Middle frontal gyrus (tissue), 1 donor: ENCODE results near the gene ESPN.
"Not testable (repeated sequence)": the region's sequence is repeated elsewhere in the genome, so short reads cannot be mapped to it uniquely, and the experiment has no call there.

Experiments used
- DNase-seq: peaks from one replicate; pipeline ENCODE4 v3.0.0-alpha.2; 2015; ENCODE audit warnings: low spot score; ENCODE audit errors: extremely low spot score

The ESPN gene

DNA sequence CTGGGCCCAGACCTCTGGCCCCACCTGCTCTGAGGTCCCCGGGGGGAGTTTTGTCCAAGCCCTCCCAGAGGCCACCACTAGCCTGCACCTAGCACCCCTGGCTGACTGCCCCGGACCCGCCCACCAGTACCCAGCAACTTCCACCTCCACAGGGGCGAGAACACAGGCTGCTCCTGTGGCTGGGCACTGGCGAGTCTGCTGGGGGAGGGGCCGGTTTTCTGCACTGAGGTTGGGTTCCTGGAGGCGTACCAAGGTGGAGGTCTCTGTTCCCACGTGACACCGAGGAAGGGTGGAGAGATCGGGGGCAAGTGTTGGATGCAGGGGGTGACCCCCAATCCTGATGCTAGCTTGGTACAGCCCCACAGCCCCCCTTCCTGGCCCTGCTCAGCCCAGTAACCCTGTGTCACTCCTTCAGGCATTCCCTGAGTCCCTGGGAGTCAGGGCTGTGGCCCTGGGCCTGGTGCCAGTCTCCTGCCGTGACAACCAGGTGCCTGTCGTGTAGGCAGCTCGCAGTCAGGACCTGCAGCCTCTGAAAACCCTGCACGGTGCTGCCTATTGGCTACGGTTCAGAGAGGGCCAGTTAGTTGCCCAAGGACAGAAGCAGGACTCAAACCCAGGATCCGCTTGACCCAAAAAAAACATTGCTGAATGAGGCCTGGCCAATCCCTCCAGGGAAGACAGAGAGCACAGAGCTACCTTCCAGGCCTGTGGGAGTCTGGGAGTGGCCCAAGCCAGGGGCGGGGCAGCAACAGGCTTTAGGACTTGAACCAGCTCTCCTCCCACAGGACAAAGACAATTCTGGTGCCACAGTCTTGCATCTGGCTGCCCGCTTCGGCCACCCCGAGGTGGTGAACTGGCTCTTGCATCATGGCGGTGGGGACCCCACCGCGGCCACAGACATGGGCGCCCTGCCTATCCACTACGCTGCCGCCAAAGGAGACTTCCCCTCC, 3.1 kb downstream of the ESPN start:
- DNase-seq = no peak

DNA sequence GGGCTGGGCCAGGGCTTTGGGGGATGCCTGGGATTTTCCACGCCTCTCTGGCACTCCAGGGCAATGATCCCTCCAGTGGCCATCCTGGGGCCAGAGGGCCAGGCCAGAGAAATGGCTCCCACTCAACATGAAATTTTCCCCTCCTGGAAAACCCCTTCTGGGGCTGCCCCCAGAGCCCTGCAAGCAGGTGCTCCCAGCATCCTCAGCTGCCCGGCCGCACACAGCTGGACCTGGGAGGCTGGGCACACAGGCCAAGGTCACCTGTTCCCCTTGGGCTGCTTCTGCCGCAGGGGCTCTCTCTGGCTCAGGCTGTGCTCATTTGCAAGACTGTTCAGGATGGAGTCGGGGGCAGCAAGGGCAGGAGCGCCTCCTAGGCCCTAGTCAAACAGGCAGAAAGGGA, 3.9 kb downstream of the ESPN start:
- not testable (repeated sequence) for DNase-seq

DNA sequence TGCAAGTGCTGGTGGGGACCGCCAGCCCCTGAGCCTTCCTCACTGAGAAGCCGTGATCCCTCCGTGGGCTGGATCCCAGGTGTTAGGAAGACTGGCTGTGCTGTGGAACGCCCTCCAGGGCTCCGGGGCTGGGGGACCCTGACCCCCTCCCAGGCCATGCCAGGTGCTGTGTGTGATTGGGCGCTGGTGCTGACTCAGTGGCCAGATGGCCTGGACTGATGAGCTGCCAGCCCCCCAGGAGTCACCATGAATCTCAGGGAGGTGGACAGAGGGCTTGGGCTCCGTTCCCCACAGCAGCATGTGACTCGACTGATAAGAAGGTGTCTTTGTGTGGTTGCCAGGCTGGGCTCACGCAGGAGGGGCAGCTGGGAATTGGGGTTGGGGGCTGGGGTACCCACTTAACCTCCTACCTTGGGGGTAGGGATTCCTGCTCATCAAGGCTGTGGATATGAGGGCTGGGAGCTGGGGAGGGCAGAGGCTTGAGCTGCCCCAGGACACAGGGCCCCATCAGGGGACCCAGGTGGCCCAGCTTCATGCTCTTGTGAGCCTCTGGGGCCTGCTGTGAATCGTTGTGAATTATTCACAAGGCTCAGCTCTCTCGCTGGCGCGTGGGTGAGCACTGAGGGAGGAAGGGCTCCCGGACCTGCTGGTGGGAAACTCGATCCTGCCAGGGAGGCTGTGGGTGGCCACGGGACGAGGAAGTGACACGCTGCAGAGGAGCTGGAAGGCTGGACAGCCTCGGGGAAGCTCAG, 5.3 kb downstream of the ESPN start:
- DNase-seq = peak; percentile 17

DNA sequence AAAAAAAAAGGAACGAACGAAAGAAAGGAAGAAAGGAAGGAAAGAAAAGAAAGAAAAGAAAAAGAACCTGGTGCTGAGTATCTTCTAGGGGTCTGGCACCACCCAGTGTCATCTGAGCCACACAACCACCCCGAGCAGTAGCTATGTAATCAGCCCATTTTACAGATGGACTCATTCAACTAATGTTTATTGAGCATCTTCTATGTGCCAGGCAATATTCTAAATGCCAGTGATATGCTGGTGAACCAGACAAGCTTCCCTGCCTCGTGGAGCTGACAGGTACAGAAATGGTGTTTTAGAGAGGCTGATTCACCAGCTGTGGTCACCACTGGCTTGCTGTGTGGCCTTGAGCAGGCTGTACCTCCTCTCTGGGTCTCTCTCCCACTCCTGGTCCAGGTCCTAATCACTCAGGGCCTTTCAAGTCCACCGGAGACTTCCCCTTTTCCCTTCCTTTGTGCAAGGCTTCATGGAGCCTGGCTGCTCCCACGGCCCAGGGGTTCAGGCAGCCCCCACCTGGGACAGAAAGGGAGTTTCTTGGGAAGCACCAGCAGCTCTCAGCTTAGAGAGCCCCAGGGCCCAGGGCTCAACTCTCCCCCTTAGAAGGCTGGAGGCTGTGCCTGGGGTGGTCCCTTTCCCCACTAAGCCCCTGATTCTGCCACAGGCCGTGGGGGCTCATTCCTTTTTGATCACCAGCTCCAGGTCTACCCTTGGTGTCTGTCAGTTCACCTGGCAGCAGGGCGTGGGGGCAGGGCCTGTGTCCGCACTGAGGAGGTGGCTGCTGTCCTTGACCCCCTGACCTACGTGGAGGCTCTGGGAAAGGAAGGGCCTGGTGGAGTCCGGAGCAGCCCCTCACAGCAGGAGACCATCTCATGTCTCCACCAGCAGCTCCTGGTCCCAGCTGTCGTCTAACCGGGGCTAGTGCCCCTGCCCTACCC, 7.3 kb downstream of the ESPN start:
- not testable (repeated sequence) for DNase-seq

DNA sequence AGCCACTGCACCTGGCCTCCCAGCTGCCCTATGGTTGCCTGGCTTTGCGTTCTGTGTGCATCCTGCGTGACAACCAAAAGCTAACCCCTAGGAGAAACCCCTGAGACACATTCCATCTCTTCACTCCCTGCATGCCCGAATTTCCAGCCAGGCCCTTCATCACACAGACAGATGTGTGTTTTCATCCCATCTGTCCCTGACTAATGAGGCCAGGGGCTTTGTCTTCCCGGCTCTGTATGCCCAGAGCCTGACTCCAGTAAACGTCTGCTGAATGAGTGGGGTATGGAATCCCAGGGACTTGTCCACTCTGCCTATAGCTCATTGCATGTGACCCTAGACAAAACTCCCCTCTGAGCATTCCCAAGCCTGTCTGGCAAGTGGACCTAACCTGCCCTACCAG, 9.6 kb downstream of the ESPN start:
- no peak for DNase-seq

DNA sequence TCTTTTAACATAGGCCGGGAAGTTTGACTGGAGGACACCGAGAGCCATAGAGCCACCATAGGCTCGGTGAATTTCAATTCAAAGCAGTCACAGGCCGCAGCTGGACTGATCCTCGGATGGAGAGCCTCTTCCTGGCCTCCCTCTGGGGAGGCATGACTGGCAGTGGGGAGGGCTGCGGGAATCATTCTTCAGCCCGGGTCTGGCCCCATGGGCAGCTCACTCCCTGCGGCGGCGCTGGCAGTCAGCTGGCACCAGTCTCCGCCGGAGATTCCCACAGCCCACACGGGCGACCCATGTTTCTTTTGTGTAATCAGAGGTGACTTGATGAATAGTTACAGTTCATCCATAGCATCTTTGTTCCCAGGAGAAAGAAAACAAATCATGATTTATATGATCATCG, 10.6 kb downstream of the ESPN start:
- DNase-seq = no peak

DNA sequence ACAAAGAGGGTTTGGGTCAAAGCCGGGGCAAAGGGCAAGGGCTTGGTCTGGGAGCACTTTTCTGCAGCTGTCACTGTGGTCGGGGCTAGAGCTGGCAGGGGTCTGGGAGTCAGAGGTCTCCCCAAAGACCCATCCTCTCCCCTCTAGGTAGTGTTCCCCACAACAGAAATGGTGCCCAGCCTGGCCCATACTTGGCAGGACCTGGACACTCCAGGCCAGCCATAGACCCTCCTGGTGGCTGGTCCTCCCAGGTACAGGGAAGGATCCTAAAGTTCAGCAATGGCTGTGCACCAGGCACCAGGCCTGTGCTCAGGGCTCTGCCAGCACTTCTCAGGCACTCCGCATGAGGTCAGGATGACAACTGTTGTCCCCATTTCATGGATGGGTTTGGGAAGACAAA, 11.0 kb downstream of the ESPN start:
- DNase-seq = no peak

DNA sequence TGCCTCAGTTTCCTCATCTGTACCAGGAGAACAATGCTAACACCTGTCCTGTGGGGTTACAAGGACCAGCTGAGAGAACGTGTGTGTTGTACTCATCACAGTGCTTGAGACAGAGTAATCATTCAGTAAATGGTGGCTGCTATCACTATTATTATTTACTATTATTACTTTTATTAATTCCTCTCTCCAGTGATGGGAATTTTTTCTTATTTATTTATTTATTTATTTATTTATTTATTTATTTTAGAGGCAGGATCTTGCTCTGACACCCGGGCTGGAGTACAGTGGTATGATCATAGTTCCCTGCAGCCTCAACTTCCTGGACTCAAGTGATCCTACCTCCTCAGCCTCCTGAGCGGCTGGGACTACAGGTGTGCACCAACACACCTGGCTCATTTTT, 11.7 kb downstream of the ESPN start:
- DNase-seq = not testable (repeated sequence)

DNA sequence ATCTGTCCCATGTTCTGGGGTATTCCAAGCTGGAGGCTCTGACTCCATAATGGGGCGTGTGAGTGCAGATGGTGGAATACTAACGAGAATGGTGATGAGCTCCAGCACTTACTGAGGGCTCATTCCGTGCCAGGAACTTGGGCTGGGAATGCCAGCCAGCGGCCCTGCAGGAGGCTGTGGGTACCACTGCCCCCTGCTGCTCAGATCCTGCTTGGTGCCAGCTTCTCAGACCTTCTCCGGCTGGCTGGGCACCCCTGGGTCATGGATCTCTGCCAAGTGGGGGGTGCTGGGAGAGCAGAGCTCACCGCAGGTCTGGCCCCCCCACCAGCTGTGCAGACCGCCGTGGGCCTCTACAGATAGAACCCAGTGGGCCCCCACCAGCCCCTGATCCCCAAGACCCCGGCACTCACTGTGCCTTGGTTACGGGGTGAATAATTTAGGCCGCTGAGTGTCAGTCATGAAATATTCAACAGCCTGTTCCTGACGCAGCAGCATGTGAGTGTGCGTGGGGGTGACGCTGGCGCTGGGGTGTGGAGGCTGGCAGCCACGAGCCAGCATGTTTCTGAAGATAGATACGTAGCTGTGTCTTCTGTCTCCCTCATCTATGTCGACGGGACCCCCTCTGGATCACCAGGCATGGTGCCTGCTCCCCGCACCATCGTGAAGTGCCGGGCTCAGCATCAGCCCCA, 12.6 kb downstream of the ESPN start:
- DNase-seq = peak; percentile 38

DNA sequence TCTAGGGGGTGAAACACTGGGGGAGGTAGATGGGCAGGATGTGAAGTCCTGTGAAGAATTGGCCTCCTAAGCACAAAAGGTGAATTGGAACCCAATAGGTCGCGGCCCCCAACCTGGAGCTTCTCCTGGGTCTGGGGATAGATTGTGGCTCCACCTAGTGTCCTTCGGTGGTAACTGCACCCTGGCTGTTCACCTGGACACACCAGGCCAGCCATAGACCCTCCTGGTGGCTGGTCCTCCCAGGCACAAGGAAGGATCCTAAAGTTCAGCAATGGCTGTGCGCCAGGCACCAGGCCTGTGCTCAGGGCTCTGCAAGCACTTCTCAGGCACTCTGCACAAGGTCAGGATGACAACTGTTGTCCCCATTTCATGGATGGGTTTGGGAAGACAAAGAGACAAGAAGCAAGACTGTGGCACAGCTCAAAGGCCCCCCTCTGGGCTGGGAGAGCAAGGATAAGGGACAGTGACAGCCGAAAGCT, 13.5 kb downstream of the ESPN start:
- DNase-seq = no peak

DNA sequence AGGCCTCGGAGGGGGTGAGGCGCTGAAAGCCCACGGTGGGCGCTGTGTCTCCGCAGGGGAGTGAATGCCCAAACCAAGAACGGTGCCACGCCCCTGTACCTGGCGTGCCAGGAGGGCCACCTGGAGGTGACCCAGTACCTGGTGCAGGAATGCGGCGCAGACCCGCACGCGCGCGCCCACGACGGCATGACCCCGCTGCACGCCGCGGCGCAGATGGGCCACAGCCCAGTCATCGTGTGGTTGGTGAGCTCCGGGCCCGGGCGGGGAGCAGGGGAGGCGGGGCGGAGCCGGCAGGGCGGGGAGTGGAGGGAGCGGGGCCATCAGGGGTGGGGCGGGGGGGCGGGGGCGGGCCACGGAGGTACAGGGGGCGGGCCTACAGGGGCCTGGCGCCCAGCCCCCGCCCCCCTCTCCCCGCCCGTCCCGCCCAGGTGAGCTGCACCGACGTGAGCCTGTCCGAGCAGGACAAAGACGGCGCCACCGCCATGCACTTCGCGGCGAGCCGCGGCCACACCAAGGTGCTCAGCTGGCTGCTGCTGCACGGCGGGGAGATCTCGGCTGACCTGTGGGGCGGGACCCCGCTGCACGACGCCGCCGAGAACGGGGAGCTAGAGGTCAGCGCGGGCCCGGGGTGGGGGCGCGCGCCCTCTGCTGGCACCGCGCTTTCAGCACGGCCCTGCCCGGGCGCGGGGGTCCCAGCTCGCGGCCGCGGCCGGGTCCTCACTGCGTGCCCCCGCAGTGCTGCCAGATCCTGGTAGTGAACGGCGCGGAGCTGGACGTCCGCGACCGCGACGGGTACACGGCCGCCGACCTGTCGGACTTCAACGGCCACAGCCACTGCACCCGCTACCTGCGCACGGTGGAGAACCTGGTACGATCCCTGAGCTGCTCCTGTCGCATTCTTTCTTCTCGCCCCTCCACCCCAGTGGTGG, 15.9 kb downstream of the ESPN start:
- DNase-seq = no peak

DNA sequence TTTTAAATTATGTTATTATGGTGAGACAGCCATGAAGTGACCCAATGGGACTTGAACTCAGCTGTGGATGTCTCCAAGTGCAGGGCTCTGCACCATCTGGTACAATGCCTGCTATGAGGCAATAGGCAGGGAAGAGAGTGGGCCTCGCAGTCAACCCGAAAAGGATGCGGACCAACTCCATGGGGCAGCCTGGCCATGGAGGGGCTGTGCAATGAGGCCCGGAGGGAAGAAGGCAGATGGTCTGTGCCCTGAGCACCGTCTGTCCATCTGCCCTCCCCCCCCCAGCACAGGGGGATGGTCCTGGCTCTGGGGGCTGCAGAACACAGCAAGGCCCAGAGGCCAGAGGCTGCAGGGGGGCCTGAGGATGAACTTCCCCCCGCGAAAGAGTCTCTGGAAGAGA, 17.0 kb downstream of the ESPN start:
- no peak for DNase-seq

DNA sequence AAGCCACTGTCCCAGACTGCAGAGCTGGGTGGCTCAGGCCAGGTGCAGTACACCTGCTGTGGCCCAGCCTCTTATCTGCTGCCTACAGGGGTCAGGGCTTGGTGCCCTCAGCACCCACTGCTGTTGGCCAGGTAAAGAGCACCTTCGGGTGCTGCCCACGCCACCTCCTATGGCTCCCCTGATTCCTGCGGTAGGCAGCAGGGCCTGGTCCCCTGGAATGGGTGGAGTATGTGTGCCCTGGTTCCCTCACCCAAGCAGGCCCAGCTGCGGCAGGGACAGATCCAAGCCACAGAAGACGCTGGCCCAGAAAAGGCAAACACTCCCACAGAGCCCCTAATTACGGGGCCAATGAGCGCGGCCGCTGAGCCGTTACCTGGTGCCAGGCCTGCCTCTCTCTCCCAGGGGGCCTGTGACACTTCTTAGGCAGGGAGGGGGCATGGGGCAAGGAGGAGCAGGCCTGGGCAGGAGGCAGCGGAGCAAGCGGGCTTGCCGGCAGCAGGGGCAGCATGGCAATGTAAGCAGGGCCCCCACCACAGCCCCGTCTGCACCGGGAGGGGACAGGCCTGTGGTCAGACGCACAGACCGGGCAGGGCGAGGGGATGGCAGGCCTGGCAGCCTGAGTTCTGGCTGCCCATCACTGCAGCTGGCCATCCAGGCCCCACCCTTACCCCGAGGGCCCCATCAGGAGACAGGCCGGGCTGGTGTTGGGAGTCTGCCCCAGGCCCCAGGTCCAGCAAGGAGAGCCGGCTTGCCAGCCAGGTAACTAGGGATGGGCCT, 19.0 kb downstream of the ESPN start:
- DNase-seq = no peak

DNA sequence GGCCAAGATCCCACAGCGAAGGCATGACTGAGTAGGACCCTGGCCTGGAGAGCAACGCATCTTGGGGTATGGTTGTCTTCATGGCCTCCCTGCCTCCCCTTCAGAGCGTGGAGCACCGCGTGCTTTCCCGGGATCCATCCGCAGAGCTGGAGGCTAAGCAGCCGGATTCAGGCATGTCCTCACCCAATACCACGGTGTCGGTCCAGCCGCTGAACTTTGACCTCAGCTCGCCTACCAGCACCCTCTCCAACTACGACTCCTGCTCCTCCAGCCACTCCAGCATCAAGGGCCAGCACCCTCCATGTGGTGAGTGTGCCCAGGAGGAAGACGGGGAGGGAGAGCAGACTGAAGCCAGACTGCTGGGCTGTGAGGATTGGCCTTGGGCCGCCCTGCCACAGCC, 19.8 kb downstream of the ESPN start:
- no peak for DNase-seq

DNA sequence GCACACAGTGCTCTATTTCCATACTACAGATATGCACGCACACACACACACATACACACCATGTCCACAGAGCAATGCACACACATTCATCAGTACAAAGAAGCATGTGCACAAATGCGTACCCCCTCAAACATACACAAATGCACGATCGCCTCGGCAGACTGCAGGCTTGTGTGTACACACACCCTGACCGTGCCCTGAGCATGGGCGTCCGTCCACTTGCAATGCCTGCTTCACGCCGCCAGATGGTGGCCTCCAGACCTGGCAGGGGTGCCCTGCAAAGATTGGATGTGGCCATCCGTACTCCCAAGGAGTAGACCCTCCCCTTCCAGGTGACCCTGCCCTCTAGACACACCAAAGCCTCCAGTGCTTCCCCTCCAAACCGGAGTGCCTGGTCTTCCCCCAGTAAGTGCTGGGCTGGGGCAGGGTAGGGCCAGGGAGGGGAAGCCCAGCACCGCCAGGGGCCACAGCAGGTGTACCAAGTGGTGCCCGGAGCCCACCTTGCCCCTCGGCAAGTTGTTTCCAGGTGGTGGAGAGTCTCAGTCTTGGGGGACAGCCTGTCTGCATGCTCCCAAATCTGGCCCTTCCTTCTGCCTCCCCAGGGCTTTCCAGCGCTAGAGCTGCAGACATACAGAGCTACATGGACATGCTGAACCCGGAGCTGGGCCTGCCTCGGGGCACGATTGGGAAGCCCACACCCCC, 20.6 kb downstream of the ESPN start:
- no peak for DNase-seq

DNA sequence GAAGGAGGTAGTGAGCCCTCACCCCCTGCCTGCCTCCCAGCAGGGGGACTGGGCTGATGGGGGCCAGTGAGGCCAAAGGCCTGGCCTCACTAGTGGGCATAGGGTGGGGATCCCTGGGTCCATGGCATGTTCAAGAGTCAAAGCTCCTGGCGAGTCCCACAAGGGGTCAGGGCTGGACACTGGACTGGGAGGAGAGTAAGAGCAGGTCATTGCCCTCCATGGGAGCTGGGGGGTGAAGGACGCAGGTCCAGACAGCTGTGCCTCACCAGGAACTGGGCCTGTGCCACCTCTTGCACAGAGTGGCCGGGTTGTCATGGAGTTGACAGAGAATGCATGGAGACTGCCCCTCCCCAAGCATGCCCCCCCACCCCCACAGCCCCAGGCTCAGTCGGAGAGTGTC, 21.4 kb downstream of the ESPN start:
- DNase-seq = not testable (repeated sequence)

DNA sequence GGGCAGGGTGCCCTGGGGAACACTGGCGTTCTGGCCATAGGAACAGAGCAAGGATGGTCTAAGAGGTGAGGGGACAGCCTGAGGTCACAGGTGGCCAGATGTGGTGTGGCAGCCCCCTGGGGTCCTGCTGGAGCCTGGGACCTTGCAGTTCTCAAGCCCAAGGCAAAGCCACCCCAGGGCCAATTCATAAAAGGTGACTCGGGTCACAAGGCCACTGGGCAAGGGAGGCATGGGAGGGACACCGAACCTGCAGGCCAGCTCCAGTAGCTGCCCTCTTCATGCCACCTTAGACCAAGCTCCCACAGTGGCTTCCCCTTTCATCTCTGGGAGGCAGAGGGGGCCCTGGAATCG, 22.1 kb downstream of the ESPN start:
- no peak for DNase-seq
